T-helper 22 cell (primary cell): ENCODE results near the gene ZNF552.
"Not testable (repeated sequence)": the region's sequence is repeated elsewhere in the genome, so short reads cannot be mapped to it uniquely, and the experiment has no call there.

Experiments used
- DNase-seq: peaks from one replicate; pipeline ENCODE4 v3.0.0-alpha.2; 2020; ENCODE audit warnings: low read depth

ZNF552 gene

DNA sequence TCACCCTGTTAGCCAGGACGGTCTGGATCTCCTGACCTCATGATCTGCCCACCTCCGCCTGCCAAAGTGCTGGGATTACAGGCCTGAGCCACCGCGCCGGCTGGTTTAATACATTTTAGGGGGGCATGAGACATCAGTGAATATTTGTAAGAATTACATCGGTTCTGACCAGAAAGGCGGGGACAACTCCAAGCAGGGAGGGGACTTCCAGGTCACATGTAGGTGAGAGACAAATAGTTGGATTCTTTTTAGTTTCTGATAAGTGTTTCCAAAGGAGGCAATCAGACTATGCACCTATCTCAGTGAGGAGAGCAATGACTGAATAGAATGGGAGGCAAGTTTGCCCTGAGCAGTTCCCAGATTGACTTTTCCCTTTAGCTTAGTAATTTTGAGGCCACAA lies 3.7 kb upstream of the ZNF552 start:
- DNase-seq = no peak

DNA sequence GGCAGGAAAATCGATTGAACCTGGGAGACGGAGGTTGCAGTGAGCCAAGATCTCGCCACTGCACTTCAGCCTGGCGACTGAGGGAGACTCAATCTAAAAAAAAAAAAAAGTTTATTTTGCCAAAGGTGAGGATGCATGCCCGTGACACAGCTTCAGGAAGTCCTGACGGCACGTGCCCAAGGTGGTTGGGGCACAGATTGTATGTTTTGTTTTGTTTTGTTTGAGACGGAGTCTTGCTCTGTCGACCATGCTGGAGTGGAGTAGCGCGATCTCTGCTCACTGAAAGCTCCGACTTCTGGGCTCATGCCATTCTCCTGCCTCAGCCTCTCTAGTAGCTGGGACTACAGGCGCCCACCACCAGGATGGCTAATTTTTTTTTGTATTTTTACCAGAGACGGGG lies 3.3 kb upstream of the ZNF552 start:
- DNase-seq = no peak

DNA sequence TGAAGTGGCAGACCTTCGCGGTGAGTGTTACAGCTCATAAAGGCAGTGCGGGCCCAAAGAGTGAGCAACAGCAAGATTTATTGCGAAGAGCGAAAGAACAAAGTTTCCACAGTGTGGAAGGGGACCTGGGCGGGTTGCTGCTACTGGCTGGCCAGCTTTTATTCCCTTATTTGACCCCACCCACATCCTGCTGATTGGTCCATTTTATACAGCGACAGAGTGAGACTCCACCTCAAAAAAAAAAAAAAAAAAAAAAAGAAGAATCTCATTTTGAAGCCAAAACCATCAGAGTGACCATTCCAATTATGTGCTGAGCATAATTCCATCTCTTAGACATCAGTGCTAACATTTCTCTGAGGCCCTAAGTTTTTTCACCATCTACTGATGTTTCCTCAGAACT lies 1.9 kb upstream of the ZNF552 start:
- no peak for DNase-seq

DNA sequence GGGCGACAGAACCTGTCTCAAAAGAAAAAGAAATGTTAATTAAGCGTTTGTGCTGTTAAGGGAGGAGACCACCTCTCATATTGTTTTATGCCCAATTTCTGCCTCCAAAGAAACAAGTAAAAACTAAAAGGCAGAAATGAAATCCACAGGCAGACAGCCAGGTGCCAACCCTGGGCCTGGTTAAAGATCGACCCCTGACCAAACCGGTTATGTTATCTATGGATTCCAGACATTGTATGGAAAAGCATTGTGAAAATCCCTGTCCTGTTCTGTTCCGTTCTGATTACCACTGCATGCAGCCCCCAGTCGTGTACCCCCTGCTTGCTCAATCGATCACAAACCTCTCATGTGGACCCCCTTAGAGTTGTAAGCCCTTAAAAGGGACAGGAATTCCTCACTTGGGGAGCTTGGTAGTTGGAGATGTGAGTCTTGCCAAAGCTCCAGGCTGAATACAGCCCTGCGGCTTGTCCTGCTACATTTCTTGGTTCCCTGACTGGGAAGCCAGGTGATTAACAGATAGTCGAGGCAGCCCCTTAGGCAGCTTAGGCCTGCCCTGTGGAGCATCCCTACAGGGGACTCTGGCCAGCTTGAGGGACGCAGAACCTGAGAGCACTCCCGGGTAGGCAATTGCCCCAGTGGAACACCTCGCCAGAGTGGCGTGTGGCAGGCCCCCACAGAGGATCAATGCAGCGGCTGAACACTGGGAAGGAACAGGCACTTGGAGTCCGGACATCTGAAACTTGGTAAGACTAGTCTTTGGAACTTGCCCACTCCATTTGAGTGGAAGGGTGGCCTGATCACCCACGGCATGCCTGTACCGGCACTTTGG lies 748 bp upstream of the ZNF552 start:
- no peak for DNase-seq

DNA sequence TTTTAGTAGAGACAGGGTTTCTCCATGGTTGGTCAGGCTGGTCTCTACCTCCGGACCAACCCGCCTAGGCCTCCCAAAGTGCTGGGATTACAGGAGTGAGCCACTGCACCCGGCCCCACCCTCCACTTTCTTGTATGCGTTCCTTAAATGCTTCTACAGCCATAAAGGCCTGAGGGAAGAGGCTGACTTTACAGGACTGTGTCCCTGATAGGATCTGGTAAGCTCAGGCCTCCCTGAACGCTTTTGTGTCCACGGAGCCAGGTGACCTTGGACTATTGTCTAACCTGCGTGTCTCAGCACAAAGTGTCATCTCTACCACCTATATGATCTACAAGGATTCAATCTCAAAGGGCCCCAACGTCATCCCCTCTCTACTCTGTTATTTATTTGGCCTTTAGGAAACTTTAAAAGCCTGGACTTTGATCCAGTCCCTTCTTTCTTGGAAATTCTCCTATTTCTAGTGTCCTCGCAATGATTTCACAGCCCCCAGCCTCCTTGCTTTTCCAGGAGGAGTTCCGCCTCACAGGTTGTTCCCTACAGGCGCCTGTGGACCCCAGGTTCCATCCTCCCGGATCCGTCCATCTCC lies 701 bp downstream of the ZNF552 start:
- no peak for DNase-seq

DNA sequence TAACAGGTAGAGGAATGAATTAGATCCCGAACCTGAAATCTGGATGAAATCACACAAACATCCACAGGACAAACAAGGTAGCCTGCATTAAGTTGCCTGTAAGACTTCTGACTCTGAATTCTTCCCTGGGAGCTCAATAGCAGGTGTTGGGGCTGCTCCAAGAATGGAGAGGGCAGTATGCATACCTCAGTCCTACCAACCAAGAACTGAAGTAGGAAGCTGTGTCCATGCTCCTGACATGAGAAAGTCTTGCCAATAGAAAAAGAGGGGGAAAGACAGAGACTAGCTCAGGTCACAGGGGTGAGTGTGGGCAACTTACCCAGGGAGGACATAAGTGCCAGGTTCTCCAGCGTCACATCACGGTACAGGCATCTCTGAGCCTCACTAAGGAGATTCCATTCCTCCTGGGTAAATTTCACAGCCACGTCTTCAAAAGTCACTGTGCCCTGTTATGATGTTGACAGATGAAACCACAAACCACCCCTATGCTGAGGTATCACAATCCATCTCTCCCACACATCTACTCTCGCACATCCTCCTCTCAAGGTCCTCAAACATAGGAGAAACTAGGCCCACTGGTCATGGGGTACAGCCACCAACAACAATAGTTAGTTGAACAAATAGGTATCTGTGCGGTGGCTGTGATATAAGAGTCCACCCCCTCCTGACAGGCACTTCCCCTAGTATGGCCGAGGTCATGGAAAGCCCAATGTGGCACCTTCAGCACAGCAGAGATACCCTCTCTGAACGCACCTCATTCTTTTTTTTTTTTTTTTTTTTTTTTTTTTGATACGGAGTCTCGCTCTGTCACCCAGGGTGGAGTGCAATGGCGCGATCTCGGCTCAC lies 1.5 kb downstream of the ZNF552 start:
- not testable (repeated sequence) for DNase-seq

DNA sequence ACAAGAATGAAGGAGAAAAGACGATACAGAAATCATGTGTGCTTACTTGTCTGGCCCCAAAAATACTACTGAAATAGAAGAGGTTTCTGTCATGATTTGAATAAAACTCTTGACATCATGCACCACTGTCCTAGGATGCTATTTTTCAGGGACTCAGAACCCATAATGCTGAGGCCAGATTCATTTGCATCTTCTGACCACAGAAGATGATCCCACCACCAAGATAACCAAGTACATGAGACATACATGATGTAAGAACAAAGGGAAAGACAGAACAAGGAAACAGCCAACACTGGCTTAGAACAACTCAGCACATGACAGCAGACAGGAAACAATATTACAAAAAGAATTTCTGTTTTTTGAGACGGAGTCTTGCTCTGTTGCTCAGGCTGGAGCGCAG lies 2.5 kb downstream of the ZNF552 start:
- DNase-seq = no peak

DNA sequence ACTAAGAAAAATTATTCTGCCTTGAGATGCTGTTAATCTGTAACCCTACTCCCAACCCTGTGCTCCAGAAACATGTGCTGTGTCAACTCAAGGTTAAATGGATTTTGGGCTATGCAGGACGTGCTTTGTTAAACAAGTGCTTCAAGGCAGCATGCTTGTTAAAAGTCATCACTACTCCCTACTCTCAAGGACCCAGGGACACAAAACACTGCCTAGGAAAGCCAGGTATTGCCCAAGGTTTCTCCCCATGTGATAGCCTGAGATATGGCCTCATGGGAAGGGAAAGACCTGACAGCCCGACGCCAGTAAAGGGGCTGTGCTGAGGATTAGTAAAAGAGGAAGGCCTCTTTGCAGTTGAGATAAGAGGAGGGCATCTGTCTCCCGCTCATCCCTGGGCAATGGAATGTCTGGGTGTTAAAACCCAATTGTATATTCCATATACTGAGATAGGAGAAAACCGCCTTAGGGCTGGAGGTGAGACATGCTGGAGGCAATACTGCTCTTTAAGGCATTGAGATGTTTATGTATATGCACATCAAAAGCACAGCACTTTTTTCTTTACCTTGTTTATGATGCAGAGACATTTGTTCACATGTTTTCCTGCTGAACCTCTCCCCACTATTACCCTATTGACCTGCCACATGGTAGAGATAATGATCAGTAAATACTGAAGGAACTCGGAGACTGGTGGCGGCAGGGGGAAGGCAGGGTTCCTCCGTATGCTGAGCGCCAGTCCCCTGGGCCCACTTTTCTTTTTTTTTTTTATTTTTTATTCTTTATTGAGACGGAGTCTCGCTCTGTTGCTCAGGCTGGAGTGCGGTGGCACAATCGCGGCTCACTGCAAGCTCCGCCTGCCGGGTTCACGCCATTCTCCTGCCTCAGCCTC lies 4.1 kb downstream of the ZNF552 start:
- DNase-seq = not testable (repeated sequence)

DNA sequence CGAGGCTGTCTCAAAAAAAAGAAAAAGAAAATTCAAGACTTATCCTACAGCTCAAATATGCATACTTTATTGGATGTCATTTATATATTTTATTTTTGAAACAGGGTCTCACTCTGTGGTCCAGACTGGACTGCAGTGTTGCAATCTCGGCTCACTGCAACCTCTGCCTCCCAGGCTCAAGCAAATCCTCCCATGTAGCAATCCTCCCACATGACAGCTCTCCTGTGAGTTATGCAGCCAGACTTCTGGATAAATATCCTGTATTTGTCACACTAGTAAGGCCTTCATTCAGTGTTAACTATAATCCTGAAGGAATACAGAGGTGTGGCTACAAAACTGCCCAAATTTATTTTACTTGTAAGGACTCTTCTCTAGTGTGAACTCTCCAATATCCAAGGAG lies 7.2 kb downstream of the ZNF552 start:
- no peak for DNase-seq

DNA sequence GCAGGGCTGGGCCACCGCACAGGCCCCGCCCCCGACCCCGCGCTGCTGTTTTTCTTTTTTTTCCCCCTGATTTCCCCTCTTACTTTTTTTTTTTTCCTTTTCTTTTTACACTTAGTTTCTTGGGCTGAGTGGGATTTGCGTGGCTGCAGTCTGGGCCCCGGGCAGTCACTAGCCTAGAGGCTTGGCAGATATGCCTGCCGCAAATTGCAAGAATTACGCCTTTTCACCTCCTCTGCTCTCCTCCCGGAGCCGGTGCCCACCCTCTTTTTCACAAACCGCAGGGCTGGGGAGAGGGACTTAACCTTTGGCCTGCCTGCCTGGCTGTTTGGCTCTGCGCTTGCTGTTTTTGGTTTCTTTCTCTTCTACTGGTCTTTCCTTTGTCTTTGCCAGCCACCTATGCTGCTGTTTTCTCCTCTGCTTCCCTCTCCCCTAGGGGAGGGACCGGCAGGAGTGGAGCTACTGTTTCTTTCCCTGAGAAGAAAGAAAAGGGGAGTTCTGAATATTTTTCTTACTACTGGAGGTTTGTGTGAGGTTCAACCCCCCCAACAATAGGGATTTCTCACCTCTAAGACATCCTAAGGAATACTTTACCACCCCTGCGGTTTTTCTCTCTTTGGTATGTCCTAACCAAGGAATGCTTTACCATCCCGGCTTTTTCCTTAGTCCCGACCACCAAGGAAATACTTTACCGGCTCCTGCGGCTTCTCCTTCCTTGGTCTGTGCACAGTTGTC lies 11.0 kb downstream of the ZNF552 start:
- DNase-seq = no peak

DNA sequence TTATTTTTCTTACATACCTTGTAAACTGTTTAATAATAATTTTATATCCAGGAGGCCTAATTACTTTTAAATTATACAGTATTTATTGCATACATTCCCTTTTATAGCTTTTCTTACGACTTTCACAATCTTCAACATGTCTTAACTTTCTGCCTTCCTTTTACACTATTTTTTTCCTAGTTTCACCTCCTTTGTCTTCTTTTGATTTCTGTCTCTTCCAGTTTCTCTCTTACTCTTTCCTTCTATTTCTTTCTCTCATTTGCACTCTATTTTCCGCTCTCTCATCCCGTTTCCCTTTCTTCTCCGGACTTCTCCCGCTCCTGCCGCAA lies 11.5 kb downstream of the ZNF552 start:
- DNase-seq = no peak

DNA sequence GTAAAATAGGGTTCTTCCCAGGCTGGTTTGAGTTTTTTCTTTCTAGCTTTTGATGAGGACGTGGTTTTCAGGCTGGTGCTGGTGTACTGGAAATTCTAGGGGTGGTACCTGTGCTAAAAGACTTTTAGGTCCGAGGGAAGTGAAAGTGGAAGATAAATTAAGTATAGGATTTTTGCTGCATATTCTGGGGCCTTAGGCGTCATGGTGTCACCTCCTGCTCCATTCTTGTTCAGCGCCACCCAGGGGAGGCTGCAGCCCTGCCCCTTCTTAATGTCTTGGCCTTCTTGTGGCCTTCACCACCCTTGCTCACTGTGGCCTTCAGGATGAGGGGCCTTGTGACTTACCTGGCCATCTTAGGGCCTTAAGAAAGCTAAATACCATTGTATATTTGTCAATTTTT lies 12.4 kb downstream of the ZNF552 start:
- DNase-seq = no peak

DNA sequence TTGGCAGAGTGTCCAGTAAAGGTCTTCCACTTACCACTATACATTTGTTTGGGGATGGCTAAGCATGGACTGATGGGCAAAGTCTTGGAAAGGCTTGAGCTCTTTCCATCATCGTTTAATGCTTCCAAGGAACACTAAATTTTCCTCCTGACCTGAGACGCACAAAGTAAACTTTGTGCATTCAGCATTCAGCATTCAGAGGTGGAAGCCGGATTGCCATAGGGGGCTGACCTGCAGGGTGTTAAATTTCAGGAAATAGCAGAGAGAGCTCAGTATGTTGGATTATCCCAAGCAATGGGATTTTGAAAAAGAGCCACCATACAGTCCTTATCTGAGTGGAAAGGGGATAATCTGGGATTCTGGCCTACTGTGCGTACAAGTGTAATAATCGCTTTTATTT lies 14.0 kb downstream of the ZNF552 start:
- DNase-seq = no peak

DNA sequence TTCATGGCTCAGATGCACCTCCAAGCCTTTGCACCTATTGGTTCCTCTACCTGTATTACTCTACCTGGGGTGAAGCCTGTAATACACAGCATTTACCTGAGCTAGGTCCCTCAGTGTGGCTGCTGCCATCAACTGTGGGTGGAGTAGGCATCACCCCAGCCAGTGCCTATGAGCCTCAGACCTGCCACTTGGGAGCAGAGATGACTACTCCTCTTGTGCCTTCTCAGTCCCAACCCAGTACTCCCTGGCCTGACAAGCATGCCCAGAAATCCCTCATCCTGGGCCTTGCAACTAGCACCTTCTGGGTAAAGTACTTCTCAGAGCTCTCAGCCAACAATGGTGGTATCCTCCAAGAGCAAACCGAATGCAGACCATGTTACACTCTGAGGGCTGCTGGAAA lies 18.1 kb downstream of the ZNF552 start:
- DNase-seq = not testable (repeated sequence)

DNA sequence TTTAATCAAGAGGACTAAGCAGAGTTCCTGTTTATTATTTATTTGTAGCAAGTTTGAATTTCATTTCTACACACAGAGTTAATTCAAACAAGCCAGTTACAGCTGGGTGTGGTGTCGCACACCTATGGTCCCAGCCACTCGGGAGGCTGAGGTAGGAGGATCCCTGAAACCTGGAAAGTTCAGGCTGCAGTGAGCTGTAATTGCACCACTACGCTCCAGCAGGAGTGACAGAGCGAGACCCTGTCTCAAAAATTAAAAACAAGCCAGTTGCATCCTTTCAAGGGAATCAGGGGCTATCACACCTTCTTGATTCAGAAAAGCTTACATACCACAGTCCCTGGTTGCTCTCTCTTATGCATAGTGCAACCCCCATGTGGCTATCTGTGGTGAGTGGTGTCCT lies 25.4 kb downstream of the ZNF552 start:
- DNase-seq = no peak

DNA sequence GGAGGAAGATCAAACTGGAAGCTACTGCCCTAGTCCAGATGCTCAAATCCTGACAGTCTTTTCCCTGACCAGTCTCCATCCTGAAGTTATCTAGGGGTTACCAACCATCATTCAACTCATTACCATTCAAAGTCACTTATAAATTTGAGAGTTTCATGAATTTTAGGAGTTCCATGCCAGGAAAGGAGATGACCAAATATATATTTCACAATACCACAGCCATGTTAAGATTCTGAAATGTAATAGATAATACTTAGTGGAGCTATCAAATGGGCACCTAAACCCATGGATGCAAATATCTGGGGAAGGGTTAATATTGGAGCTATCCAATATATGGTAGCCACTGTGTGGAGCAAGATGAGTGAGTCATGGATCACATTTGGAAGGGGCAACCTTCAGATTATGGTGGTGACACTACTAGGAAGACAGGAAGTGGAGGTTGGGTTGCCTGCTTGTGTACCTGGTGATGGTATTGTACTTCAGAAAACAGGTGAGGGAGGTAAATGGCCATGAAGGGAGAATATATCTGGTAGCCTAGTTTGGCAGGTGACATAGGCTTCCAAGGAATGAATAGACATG lies 26.5 kb downstream of the ZNF552 start:
- no peak for DNase-seq

DNA sequence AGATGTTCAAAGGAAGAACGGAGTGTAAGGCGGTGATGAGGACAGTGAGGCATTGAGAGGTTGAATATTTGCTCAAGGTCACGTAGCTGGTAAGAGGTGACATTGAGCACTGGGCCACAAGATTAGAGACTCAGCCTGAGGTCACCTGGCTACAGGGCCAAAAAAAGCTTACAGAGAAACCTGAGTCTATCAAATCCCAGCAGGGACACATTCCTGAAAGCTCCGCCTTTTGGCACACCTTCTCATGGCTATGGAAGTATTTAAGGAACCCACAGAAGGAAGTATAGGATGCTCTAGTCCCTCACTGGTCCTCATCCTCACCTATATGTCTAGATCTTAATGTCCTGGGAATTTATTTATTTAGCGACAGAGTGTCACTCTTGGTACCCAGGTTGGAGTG lies 27.8 kb downstream of the ZNF552 start:
- no peak for DNase-seq

DNA sequence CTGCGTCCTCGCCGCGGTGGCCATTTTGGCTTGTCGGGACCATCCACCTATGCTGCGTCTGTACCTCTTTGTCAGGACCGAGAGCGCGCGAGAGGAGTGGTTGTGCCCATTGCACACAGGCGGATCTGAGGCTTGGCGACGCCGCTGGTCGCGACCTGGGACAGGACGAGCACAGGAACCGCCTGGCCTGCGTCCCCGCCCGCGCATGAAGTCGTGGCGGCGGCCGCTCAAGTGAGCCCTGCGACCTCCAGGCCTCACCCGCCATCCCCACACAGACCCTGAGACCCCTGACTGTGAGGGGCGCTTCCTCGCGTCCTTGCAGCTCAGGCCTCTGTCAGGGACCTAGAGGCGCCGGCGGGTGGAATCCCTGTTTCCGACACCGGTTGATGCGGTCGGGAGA lies 28.4 kb downstream of the ZNF552 start:
- no peak for DNase-seq

DNA sequence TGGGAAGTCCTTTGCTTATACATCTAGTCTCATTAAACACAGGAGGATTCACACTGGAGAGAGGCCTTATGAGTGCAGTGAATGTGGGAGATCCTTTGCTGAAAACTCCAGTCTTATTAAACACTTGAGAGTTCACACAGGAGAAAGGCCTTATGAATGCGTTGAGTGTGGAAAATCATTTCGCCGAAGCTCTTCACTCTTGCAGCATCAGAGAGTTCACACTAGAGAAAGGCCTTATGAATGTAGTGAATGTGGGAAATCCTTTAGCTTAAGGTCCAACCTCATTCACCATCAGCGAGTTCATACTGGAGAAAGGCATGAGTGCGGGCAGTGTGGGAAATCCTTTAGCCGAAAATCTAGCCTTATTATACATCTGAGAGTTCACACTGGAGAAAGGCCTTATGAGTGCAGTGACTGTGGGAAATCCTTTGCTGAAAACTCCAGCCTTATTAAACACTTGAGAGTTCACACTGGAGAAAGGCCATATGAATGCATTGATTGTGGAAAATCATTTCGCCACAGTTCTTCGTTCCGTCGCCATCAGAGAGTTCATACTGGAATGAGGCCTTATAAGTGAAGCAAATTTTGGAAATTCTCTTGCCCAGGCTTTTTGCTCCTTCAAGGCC lies 35.4 kb downstream of the ZNF552 start:
- no peak for DNase-seq

DNA sequence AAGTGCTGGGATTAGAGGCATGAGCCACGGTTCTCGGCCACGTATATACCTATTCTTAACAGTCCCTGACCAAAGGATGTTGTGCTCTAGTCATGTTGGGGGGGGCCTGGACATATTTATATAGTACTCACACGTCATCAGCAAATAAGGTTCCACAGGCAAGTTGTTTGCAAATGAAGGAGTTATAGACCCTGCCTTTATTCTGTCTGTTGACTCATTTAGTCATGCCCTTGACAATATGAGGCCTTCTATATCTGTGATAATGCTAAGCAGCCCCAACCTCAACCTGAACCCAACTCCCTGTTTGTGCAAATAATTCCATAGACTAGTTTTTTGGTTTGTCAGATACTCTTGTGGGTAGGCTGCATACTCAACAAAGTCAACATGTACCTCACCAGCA lies 36.4 kb downstream of the ZNF552 start:
- DNase-seq = no peak
